Mesenchymal stem cell (in vitro differentiated cells and primary cell): ENCODE results near the gene RERG.
"Not testable (repeated sequence)": the region's sequence is repeated elsewhere in the genome, so short reads cannot be mapped to it uniquely, and the experiment has no call there.

Experiments used
- DNase-seq: peaks from one replicate; pipeline ENCODE4 v3.0.0-alpha.2; 2013
- H2AFZ ChIP-seq: one replicate; pipeline ENCODE4 v1.6.1; 2013; ENCODE audit warnings: low read depth, mild to moderate bottlenecking, control low read depth, inconsistent platforms, low read length, moderate library complexity
- H2AK5ac ChIP-seq: 2 replicates; pipeline ENCODE4 v1.6.1; 2013; ENCODE audit warnings: low read length, moderate library complexity, mild to moderate bottlenecking, inconsistent platforms; ENCODE audit not compliant: severe bottlenecking
- H2BK120ac ChIP-seq: one replicate; pipeline ENCODE4 v1.6.1; 2013; ENCODE audit warnings: low read depth, mild to moderate bottlenecking, inconsistent platforms, low read length, moderate library complexity
- H2BK12ac ChIP-seq, 2 experiments: one replicate each; pipeline ENCODE4 v1.6.1; 2013; ENCODE audit warnings: inconsistent platforms in 2 of 2, low read length in 2 of 2, mild to moderate bottlenecking in 2 of 2, moderate library complexity in 2 of 2, control low read depth in 1 of 2
- H2BK15ac ChIP-seq: one replicate; pipeline ENCODE4 v1.6.1; 2013; ENCODE audit warnings: mild to moderate bottlenecking, low read depth, inconsistent platforms; ENCODE audit not compliant: poor library complexity, severe bottlenecking
- H2BK5ac ChIP-seq: 2 replicates; pipeline ENCODE4 v1.6.1; 2013; ENCODE audit warnings: low read depth, mild to moderate bottlenecking, low read length, control low read depth, inconsistent platforms; ENCODE audit not compliant: poor library complexity, severe bottlenecking
- H3K14ac ChIP-seq, 2 experiments: one replicate each; pipeline ENCODE4 v1.6.1; 2013; ENCODE audit warnings: inconsistent platforms in 2 of 2, low read length in 2 of 2, control low read depth in 1 of 2, mild to moderate bottlenecking in 1 of 2, moderate library complexity in 1 of 2
- H3K18ac ChIP-seq, 2 experiments: one replicate each; pipeline ENCODE4 v1.6.1; 2013; ENCODE audit warnings: inconsistent platforms in 2 of 2, low read length in 2 of 2, control low read depth in 1 of 2, low read depth in 1 of 2, mild to moderate bottlenecking in 1 of 2
- H3K23ac ChIP-seq, 2 experiments: one replicate each; pipeline ENCODE4 v1.6.1; 2013; ENCODE audit warnings: inconsistent platforms in 2 of 2, low read length in 2 of 2, mild to moderate bottlenecking in 2 of 2, moderate library complexity in 2 of 2, control low read depth in 1 of 2
- H3K27ac ChIP-seq: 2 replicates; pipeline ENCODE4 v1.5.1; 2013; ENCODE audit warnings: mild to moderate bottlenecking, moderate library complexity, low read length, control low read depth, inconsistent platforms; ENCODE audit not compliant: poor library complexity, severe bottlenecking
- H3K27me3 ChIP-seq, 2 experiments: 2 replicates each; pipeline versions ENCODE4 v1.6.1 to v1.7.0; 2013; ENCODE audit warnings: low read length in 2 of 2, mild to moderate bottlenecking in 2 of 2, moderate library complexity in 2 of 2, control low read depth in 1 of 2, inconsistent platforms in 1 of 2; ENCODE audit not compliant: control insufficient read depth in 1 of 2, insufficient read depth in 1 of 2
- H3K36me3 ChIP-seq, 2 experiments: 2 replicates each; pipeline versions ENCODE4 v1.6.1 to v1.7.0; 2013; ENCODE audit warnings: low read length in 2 of 2, control low read depth in 1 of 2, inconsistent platforms in 1 of 2, low read depth in 1 of 2, mild to moderate bottlenecking in 1 of 2; ENCODE audit not compliant: insufficient read depth in 2 of 2, control insufficient read depth in 1 of 2
- H3K4ac ChIP-seq, 2 experiments: one replicate each; pipeline ENCODE4 v1.6.1; 2013; ENCODE audit warnings: inconsistent platforms in 2 of 2, low read length in 2 of 2, mild to moderate bottlenecking in 2 of 2, moderate library complexity in 2 of 2, control low read depth in 1 of 2, low read depth in 1 of 2
- H3K4me1 ChIP-seq: 2 replicates; pipeline ENCODE4 v1.6.1; 2013; ENCODE audit warnings: low read depth, low read length, control low read depth; ENCODE audit not compliant: control insufficient read depth, insufficient read depth
- H3K4me2 ChIP-seq: 2 replicates; pipeline ENCODE4 v1.6.1; 2013; ENCODE audit warnings: low read length, mild to moderate bottlenecking, inconsistent platforms; ENCODE audit not compliant: poor library complexity, severe bottlenecking
- H3K4me3 ChIP-seq, 2 experiments: 2 replicates each; pipeline versions ENCODE4 v1.5.1 to v1.7.0; 2013; ENCODE audit warnings: low read length in 2 of 2, mild to moderate bottlenecking in 2 of 2, control low read depth in 1 of 2, low read depth in 1 of 2; ENCODE audit not compliant: insufficient read depth in 1 of 2
- H3K79me1 ChIP-seq: replicated peaks from 2 replicates; pipeline ENCODE4 v1.6.1; 2013; ENCODE audit warnings: mild to moderate bottlenecking, control low read depth, low read length, inconsistent platforms; ENCODE audit not compliant: poor library complexity, severe bottlenecking
- H3K9ac ChIP-seq: 2 replicates; pipeline ENCODE4 v1.7.0; 2013; ENCODE audit warnings: mild to moderate bottlenecking, low read length, moderate library complexity
- H3K9me3 ChIP-seq: 2 replicates; pipeline ENCODE4 v1.7.0; 2013; ENCODE audit warnings: mild to moderate bottlenecking, low read length; ENCODE audit not compliant: control insufficient read depth
- H4K8ac ChIP-seq: one replicate; pipeline ENCODE4 v1.6.1; 2013; ENCODE audit warnings: inconsistent platforms, mild to moderate bottlenecking, low read length, moderate library complexity
- H4K91ac ChIP-seq: one replicate; pipeline ENCODE4 v1.6.1; 2013; ENCODE audit warnings: mild to moderate bottlenecking, low read length, inconsistent platforms
- WGBS: methylation state at CpG from one replicate; pipeline ENCODE4 v1.1.7; 2013; ENCODE audit warnings: mixed read lengths; 5-methylcytosine and 5-hydroxymethylcytosine counted together

Gene RERG

GRCh38 chr12:15230137-15230536, 8.9 kb upstream of the RERG start:
- Histone ChIP-seq H3K4me2 (no peak overlapping the region), H3K4me1 (no peaks in the 10 kb centered on the region), H3K4me3 (no peak overlapping the region), H3K27ac (no peak overlapping the region), H3K14ac (no peak overlapping the region), H2AK5ac (no peak overlapping the region), H3K18ac (no peak overlapping the region), H2AFZ (no peak overlapping the region), H3K36me3 (no peaks in the 10 kb centered on the region), H3K9me3 (no peaks in the 10 kb centered on the region), H3K79me1 (no peaks in the 10 kb centered on the region), H3K9ac (no peak overlapping the region), H4K91ac (no peak overlapping the region), H3K4ac (no peak overlapping the region), H3K27me3 (peaks cover 0 to 45% of the 10 kb centered on the region in 2 experiments), H2BK120ac (no peak overlapping the region), H3K23ac (no peak overlapping the region), H2BK5ac (no peak overlapping the region), H4K8ac (no peak overlapping the region), H2BK12ac (no peak overlapping the region), H2BK15ac (no peak overlapping the region)
- DNase-seq = no peak

GRCh38 chr12:15227004-15227679, 5.9 kb upstream of the RERG start:
- no peak overlapping the region for H2AK5ac ChIP-seq
- no peaks in the 10 kb centered on the region for H3K9me3 ChIP-seq
- H3K27me3 ChIP-seq = peaks cover 0 to 28% of the 10 kb centered on the region in 2 experiments
- no peak overlapping the region for H4K91ac ChIP-seq
- H3K23ac ChIP-seq = no peak overlapping the region
- peak; percentile 64 for DNase-seq
- H2AFZ ChIP-seq = no peak overlapping the region
- H3K4me3 ChIP-seq = no peak overlapping the region
- 9% methylated on average over 1 of the region's 5 CpGs for WGBS
- H3K27ac ChIP-seq = no peak overlapping the region
- H3K4me2 ChIP-seq = no peak overlapping the region
- no peaks in the 10 kb centered on the region for H3K4me1 ChIP-seq
- H3K9ac ChIP-seq = no peak overlapping the region
- H3K36me3 ChIP-seq = no peaks in the 10 kb centered on the region
- no peak overlapping the region for H3K4ac ChIP-seq
- no peaks in the 10 kb centered on the region for H3K79me1 ChIP-seq
- H2BK5ac ChIP-seq = no peak overlapping the region
- H2BK120ac ChIP-seq = no peak overlapping the region
- H3K18ac ChIP-seq = no peak overlapping the region
- no peak overlapping the region for H2BK12ac ChIP-seq
- H2BK15ac ChIP-seq = no peak overlapping the region
- no peak overlapping the region for H3K14ac ChIP-seq
- no peak overlapping the region for H4K8ac ChIP-seq

GRCh38 chr12:15225863-15226218, 4.6 kb upstream of the RERG start:
- H3K23ac ChIP-seq, H4K8ac ChIP-seq, H2AFZ ChIP-seq, H3K27ac ChIP-seq, H3K4me3 ChIP-seq, H2BK15ac ChIP-seq, H3K18ac ChIP-seq, H2AK5ac ChIP-seq, H4K91ac ChIP-seq, H3K4me1 ChIP-seq, H3K14ac ChIP-seq, H2BK120ac ChIP-seq, H3K79me1 ChIP-seq, H3K36me3 ChIP-seq, H2BK12ac ChIP-seq, H3K9me3 ChIP-seq, H2BK5ac ChIP-seq, H3K4ac ChIP-seq, H3K4me2 ChIP-seq, H3K9ac ChIP-seq: not testable (repeated sequence)
- WGBS = 46% methylated on average over 2 of the region's 3 CpGs
- peak; percentile 63 for DNase-seq
- H3K27me3 ChIP-seq = peaks cover 0 to 31% of the 10 kb centered on the region in 2 experiments

GRCh38 chr12:15225136-15225862, 4.1 kb upstream of the RERG start:
- Histone ChIP-seq H2BK12ac (no peak overlapping the region), H4K91ac (no peak overlapping the region), H2BK120ac (no peak overlapping the region), H3K23ac (no peak overlapping the region), H3K79me1 (no peaks in the 10 kb centered on the region), H4K8ac (no peak overlapping the region), H3K4me1 (peaks cover 3% of the 10 kb centered on the region), H3K14ac (no peak overlapping the region), H3K4me3 (no peak overlapping the region), H3K9ac (peak overlapping the region; percentile 14), H3K36me3 (no peaks in the 10 kb centered on the region), H2AK5ac (no peak overlapping the region), H2AFZ (no peak overlapping the region), H3K4ac (no peak overlapping the region), H3K4me2 (no peak overlapping the region), H3K27ac (no peak overlapping the region), H2BK5ac (no peak overlapping the region), H2BK15ac (no peak overlapping the region), H3K9me3 (no peaks in the 10 kb centered on the region), H3K27me3 (peaks cover 0 to 36% of the 10 kb centered on the region in 2 experiments), H3K18ac (no peak overlapping the region)
- no peak for DNase-seq
- 100% methylated on average over 1 of the region's 2 CpGs for WGBS
